Measurements from ENCODE around the gene NCK2. TPM values are rescaled to one million over a fixed set of nuclear protein-coding genes. Genes with fewer than 3 reads are reported as not detected.

Gene NCK2
- polyA plus RNA-seq, 2 of the 4 experiments (the other 2 are of a cell fraction): 17.1 to 17.8 TPM

GRCh38 chr2:105802587-105802986 lies 57.9 kb downstream of the NCK2 start:
- no peak for DNase-seq (ENCODE audit: low read depth in 1 of 2, low spot score in 1 of 2)

GRCh38 chr2:105803337-105803736 lies 58.6 kb downstream of the NCK2 start:
- POLR2A ChIA-PET: no interaction called here
- TF ChIP-seq CEBPB (IDR thresholded peaks at IDR 0.05) (peak; percentile 14 to 25; a peak in 2 of 4 replicates), BHLHE40 (IDR thresholded peaks at IDR 0.05; ENCODE audit: low read depth, low read length) (no peak)
- WGBS (ENCODE audit: missing lambda C conversion rate): 81% methylated on average over 3 of the region's 3 CpGs
- ATAC-seq (no peak), FAIRE-seq (no peak), DNase-seq (ENCODE audit: low read depth in 1 of 2, low spot score in 1 of 2) (no peak)
- Histone ChIP-seq H3K4me1 (no peaks in the 10 kb centered on the region), H3K4me2 (no peak overlapping the region), H3K9me3 (no peaks in the 10 kb centered on the region), H3K27ac (no peak overlapping the region), H3K4me3 (no peak overlapping the region)
- CTCF ChIA-PET: interaction anchor here (0.9 kb wide), 1 partner anchor 14 kb away, joined by 3 read pairs; no protein-coding TSS in a partner anchor

More at GRCh38 chr2:105802587-105802986, 57.9 kb downstream of the NCK2 start:
- TF ChIP-seq EHF (CRISPR knock-in tag; IDR thresholded peaks at IDR 0.05) (no peak), E2F6 (IDR thresholded peaks at IDR 0.05; ENCODE audit: borderline replicate concordance, low read depth) (no peak), CHD4 (IDR thresholded peaks at IDR 0.05; ENCODE audit: borderline replicate concordance) (no peak), MAZ (IDR thresholded peaks at IDR 0.05; ENCODE audit: borderline replicate concordance, low read depth, low read length) (no peak), JUNB (IDR thresholded peaks at IDR 0.05) (no peak), ZC3H11A (IDR thresholded peaks at IDR 0.05) (no peak)
- Histone ChIP-seq H3K27ac (no peak overlapping the region), H3K4me1 (no peaks in the 10 kb centered on the region), H3K4me3 (no peak overlapping the region), H3K4me2 (no peak overlapping the region), H3K9me3 (no peaks in the 10 kb centered on the region)
- no peak for ATAC-seq
- no peak for FAIRE-seq
- CTCF ChIA-PET: interaction anchor here (1.2 kb wide), 1 partner anchor 15 kb away, joined by 3 read pairs; no protein-coding TSS in a partner anchor
- WGBS (ENCODE audit: missing lambda C conversion rate): 80% methylated on average over 7 of the region's 7 CpGs
- POLR2A ChIA-PET: no interaction called here

GRCh38 chr2:105803773-105804172 lies 59.1 kb downstream of the NCK2 start:
- no peak for DNase-seq (ENCODE audit: low read depth in 1 of 2, low spot score in 1 of 2)
- no peaks in the 10 kb centered on the region for H3K4me1 ChIP-seq
- ATAC-seq: no peak
- H3K4me3 ChIP-seq: no peak overlapping the region
- no peak for TF ChIP-seq RFX5 (IDR thresholded peaks at IDR 0.05)
- no peak for TF ChIP-seq TP53 (CRISPR knock-in tag; IDR thresholded peaks at IDR 0.05)
- no peak for TF ChIP-seq E2F6 (IDR thresholded peaks at IDR 0.05; ENCODE audit: borderline replicate concordance, low read depth)
- no peak for TF ChIP-seq ATOH8 (CRISPR knock-in tag; IDR thresholded peaks at IDR 0.05; ENCODE audit: low read depth)
- no peak for TF ChIP-seq SMC3 (IDR thresholded peaks at IDR 0.05)
- TF ChIP-seq POLR2AphosphoS2 (conservative IDR thresholded peaks at IDR 0.05; ENCODE audit: low read length): no peak
- no peak for TF ChIP-seq NFE2L2 (conservative IDR thresholded peaks at IDR 0.05; ENCODE audit: low read length)
- no peak for TF ChIP-seq BCL3 (IDR thresholded peaks at IDR 0.05)
- no peak for TF ChIP-seq HMGXB4 (CRISPR knock-in tag; IDR thresholded peaks at IDR 0.05; ENCODE audit: borderline replicate concordance)
- TF ChIP-seq NPAS2 (CRISPR knock-in tag; IDR thresholded peaks at IDR 0.05; ENCODE audit: borderline replicate concordance): no peak
- TF ChIP-seq CHD2 (IDR thresholded peaks at IDR 0.05; ENCODE audit: low read length, partially characterized antibody): no peak
- no peak for TF ChIP-seq ZFP36 (IDR thresholded peaks at IDR 0.05; ENCODE audit: borderline replicate concordance, partially characterized antibody)
- no peak for TF ChIP-seq ESRRA (IDR thresholded peaks at IDR 0.05; ENCODE audit: borderline replicate concordance, low read length)
- TF ChIP-seq HEYL (CRISPR knock-in tag; IDR thresholded peaks at IDR 0.05): no peak
- no peak for TF ChIP-seq POLR2A (IDR thresholded peaks at IDR 0.05; ENCODE audit: low read length)
- TF ChIP-seq MAX (IDR thresholded peaks at IDR 0.05): no peak
- no peak for TF ChIP-seq CBX8 (IDR thresholded peaks at IDR 0.05)
- no peak for TF ChIP-seq CTCF (IDR thresholded peaks at IDR 0.05)
- TF ChIP-seq KDM1A (IDR thresholded peaks at IDR 0.05; ENCODE audit: low read depth): no peak
- no peak for TF ChIP-seq NR3C1 (IDR thresholded peaks at IDR 0.05)
- H3K9me3 ChIP-seq: no peaks in the 10 kb centered on the region
- WGBS (ENCODE audit: missing lambda C conversion rate): 85% methylated on average over 4 of the region's 4 CpGs
- ChIA-PET POLR2A (no interaction called here), CTCF (interaction anchor here (0.9 kb wide), 1 partner anchor 13 kb away, joined by 3 read pairs; no protein-coding TSS in a partner anchor)
- no peak overlapping the region for H3K27ac ChIP-seq
- H3K4me2 ChIP-seq: no peak overlapping the region
- FAIRE-seq: no peak

All from A549 (cell line).